GM12875 (cell line): ENCODE results near the gene ERCC6L2.

ENCODE experiments used
- H3K4me3 ChIP-seq: one replicate; pipeline ENCODE4 v1.5.1; 2011; ENCODE audit warnings: low read depth, low read length, control low read depth
- TF ChIP-seq, protein P1 (sequence below): IDR thresholded peaks from 2 replicates; pipeline ENCODE4 v1.5.1; 2011; ENCODE audit warnings: low read depth, mild to moderate bottlenecking, control low read depth, inconsistent platforms, low read length, moderate library complexity, borderline replicate concordance; ENCODE audit not compliant: insufficient read depth

Gene ERCC6L2

DNA sequence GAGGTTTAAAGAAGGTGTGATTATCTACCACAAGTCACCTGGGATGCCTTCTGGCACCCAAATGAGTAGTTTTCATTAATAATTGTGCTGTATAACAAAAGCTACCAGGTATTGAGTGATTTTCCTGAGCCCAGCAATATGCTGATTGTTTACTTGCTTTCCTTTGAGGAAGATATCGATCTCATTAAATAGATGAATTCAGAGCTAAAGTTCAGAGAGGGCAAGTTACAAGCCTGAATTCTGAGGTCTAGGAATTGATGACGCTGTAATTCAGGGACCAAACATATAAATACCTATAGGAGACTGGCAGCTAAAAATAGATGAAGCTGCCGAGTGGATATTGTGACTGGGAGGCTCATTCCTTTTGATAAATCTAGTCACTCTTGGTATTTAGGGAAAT, 1.1 kb downstream of the ERCC6L2 start:
- H3K4me3 ChIP-seq, result no peak overlapping the region
- TF ChIP-seq, protein P1, sequence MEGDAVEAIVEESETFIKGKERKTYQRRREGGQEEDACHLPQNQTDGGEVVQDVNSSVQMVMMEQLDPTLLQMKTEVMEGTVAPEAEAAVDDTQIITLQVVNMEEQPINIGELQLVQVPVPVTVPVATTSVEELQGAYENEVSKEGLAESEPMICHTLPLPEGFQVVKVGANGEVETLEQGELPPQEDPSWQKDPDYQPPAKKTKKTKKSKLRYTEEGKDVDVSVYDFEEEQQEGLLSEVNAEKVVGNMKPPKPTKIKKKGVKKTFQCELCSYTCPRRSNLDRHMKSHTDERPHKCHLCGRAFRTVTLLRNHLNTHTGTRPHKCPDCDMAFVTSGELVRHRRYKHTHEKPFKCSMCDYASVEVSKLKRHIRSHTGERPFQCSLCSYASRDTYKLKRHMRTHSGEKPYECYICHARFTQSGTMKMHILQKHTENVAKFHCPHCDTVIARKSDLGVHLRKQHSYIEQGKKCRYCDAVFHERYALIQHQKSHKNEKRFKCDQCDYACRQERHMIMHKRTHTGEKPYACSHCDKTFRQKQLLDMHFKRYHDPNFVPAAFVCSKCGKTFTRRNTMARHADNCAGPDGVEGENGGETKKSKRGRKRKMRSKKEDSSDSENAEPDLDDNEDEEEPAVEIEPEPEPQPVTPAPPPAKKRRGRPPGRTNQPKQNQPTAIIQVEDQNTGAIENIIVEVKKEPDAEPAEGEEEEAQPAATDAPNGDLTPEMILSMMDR, result no peak

GRCh38 chr9:95877984-95878383, 2.5 kb downstream of the ERCC6L2 start:
- TF ChIP-seq, protein P1, result no peak
- H3K4me3 ChIP-seq, result no peak overlapping the region

- no peak overlapping the region for H3K4me3 ChIP-seq
Measured at GRCh38 chr9:95879591-95879990, 4.1 kb downstream of the ERCC6L2 start.

GRCh38 chr9:95880021-95880690, 4.7 kb downstream of the ERCC6L2 start:
- H3K4me3 ChIP-seq, result no peak overlapping the region
- TF ChIP-seq, protein P1, result no peak

More at GRCh38 chr9:95879591-95879990, 4.1 kb downstream of the ERCC6L2 start:
- TF ChIP-seq, protein P1, result no peak

GRCh38 chr9:95887926-95888497, 12.5 kb downstream of the ERCC6L2 start:
- TF ChIP-seq, protein P1, result no peak
- no peak overlapping the region for H3K4me3 ChIP-seq

DNA sequence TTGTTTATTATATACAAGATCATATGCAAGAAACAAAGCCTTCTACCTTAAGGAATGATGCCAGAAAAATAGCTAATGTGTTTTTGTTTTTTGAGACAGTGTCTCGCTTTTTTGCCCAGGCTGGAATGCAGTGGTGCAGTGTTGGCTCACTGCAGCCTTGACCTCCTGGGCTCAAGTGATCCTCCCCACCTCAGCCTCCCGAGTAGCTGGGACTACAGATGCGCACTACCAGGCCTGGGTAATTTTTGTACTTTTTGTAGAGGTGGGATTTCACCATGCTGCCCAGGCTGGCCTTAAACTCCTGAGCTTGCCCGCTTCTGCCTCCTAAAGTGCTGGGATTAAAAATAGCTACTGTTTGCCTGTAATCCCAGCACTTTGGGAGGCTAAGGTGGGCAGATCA, 15.1 kb downstream of the ERCC6L2 start:
- H3K4me3 ChIP-seq, result no peak overlapping the region
- TF ChIP-seq, protein P1, result no peak

GRCh38 chr9:95891067-95891671, 15.7 kb downstream of the ERCC6L2 start:
- no peak overlapping the region for H3K4me3 ChIP-seq
- TF ChIP-seq, protein P1, result no peak
